ENCODE measurements around the gene IQCK.

GRCh38 chr16:19833581-19833980 is 115.5 kb downstream of the IQCK start:
- TF ChIP-seq CTCF (IDR thresholded peaks at IDR 0.05) (no peak), POLR2A (IDR thresholded peaks at IDR 0.05) (no peak), POLR2AphosphoS5 (IDR thresholded peaks at IDR 0.05) (no peak)
